GM12875 (cell line): ENCODE results near the gene EYA3.

ENCODE experiments used
- H3K4me3 ChIP-seq: one replicate; pipeline ENCODE4 v1.5.1; 2011; ENCODE audit warnings: low read depth, low read length, control low read depth
- TF ChIP-seq, protein P1 (sequence below): IDR thresholded peaks from 2 replicates; pipeline ENCODE4 v1.5.1; 2011; ENCODE audit warnings: low read depth, mild to moderate bottlenecking, control low read depth, inconsistent platforms, low read length, moderate library complexity, borderline replicate concordance; ENCODE audit not compliant: insufficient read depth

The EYA3 gene

DNA sequence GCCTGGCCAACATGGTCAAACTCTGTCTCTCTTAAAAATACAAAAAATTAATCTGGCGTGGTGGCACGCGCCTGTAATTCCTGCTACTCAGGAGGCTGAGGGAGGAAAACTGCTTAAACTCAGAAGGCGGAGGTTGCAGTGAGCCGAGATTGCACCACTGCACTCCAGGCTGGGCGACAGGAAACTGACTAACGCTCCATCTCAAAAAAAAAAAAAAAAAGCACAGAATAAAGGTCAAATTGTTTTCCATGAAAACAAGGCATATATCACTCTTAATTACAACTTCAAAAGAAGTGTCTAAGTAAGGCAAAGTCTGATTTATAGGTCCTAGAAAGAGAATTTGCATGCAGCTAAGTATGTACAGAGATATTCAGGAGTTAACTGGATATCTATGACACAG is 25.6 kb downstream of the EYA3 start:
- TF ChIP-seq, protein P1, sequence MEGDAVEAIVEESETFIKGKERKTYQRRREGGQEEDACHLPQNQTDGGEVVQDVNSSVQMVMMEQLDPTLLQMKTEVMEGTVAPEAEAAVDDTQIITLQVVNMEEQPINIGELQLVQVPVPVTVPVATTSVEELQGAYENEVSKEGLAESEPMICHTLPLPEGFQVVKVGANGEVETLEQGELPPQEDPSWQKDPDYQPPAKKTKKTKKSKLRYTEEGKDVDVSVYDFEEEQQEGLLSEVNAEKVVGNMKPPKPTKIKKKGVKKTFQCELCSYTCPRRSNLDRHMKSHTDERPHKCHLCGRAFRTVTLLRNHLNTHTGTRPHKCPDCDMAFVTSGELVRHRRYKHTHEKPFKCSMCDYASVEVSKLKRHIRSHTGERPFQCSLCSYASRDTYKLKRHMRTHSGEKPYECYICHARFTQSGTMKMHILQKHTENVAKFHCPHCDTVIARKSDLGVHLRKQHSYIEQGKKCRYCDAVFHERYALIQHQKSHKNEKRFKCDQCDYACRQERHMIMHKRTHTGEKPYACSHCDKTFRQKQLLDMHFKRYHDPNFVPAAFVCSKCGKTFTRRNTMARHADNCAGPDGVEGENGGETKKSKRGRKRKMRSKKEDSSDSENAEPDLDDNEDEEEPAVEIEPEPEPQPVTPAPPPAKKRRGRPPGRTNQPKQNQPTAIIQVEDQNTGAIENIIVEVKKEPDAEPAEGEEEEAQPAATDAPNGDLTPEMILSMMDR = no peak
- H3K4me3 ChIP-seq = no peak overlapping the region

GRCh38 chr1:28058971-28059878 is 29.2 kb downstream of the EYA3 start:
- TF ChIP-seq, protein P1 = no peak
- H3K4me3 ChIP-seq = no peak overlapping the region

- H3K4me3 ChIP-seq = no peak overlapping the region
- TF ChIP-seq, protein P1 = no peak
Measured at GRCh38 chr1:28058168-28058567, 30.2 kb downstream of the EYA3 start.

DNA sequence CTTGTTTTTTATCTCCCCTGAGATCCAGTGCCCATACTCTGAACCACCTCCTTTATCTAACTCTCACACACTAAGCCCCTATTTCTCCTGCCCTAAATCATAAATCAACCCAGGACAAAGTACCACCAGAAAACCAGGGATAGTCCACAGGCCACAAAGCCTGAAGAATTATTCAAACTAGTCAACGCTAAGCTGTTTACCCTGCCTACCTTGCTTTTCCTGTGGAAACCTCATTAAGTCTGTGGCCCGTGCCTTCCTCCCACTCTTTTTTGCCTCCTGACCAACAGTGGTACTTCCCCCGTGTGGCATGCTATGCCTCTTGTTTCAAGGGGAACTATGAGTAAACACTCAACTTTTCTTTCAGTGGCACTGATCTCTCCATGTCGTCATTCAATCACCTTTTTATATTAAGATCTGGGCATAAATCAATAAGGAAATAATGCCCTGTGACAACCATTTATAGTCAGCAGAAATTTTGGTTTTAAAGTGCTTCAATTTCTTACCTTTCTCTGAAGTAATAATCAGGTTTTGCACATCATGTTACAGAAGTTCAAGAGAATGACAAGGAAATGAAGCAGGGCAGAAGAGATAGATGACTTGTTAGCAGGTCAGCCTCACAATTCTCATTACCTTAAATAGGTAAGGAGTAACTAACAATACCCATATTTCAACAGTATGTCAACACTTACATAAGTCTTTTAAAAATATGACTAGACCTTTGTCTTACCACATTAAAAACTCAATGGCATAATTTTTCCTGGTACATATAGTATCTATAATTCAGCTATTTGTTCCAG is 32.1 kb downstream of the EYA3 start:
- TF ChIP-seq, protein P1 = no peak
- H3K4me3 ChIP-seq = no peak overlapping the region

- TF ChIP-seq, protein P1 = no peak
- no peak overlapping the region for H3K4me3 ChIP-seq
Measured at GRCh38 chr1:28050776-28051175, 37.6 kb downstream of the EYA3 start.

GRCh38 chr1:28046716-28047115 is 41.7 kb downstream of the EYA3 start:
- TF ChIP-seq, protein P1 = no peak
- H3K4me3 ChIP-seq = no peak overlapping the region

GRCh38 chr1:28045777-28046176 is 42.6 kb downstream of the EYA3 start:
- H3K4me3 ChIP-seq = no peak overlapping the region
- TF ChIP-seq, protein P1 = no peak
